KMS-11 (cell line): ENCODE data around the gene PDHB.

Source experiments
- H2AFZ ChIP-seq: fragments of 200-600 bp; sonication (generic); 2 replicates; pipeline ENCODE4 v1.6.1; 2016; ENCODE audit warnings: antibody characterized with exemption, mixed run types, low read depth
- H3K27ac ChIP-seq: fragments of 200-600 bp; sonication (generic); 2 replicates; pipeline ENCODE4 v1.6.1; 2016; ENCODE audit warnings: mild to moderate bottlenecking, mixed run types
- H3K27me3 ChIP-seq: fragments of 200-600 bp; sonication (generic); 2 replicates; pipeline ENCODE4 v1.6.1; 2017; ENCODE audit warnings: mild to moderate bottlenecking, low read depth, mixed run types, moderate library complexity; ENCODE audit not compliant: insufficient read depth
- H3K36me3 ChIP-seq: fragments of 200-600 bp; sonication (generic); 2 replicates; pipeline ENCODE4 v1.6.1; 2017; ENCODE audit warnings: mild to moderate bottlenecking, mixed run types; ENCODE audit not compliant: insufficient read depth
- H3K4me1 ChIP-seq: fragments of 200-600 bp; sonication (generic); 2 replicates; pipeline ENCODE4 v1.6.1; 2016; ENCODE audit warnings: mild to moderate bottlenecking, low read depth, mixed run types; ENCODE audit not compliant: poor library complexity, severe bottlenecking
- H3K4me2 ChIP-seq: fragments of 200-600 bp; sonication (generic); 2 replicates; pipeline ENCODE4 v1.7.0; 2016; ENCODE audit warnings: mild to moderate bottlenecking, mixed run types
- H3K4me3 ChIP-seq: fragments of 200-600 bp; sonication (generic); IDR thresholded peaks from 2 replicates; pipeline ENCODE4 v1.6.1; 2017; ENCODE audit warnings: low read depth, low read length, mixed read lengths; ENCODE audit not compliant: insufficient read depth
- H3K79me2 ChIP-seq: fragments of 200-600 bp; sonication (generic); 2 replicates; pipeline ENCODE4 v1.6.1; 2016; ENCODE audit warnings: low read depth, mixed run types; ENCODE audit not compliant: insufficient read depth
- H3K9ac ChIP-seq: fragments of 200-600 bp; sonication (generic); 2 replicates; pipeline ENCODE4 v1.6.1; 2016; ENCODE audit warnings: mild to moderate bottlenecking, mixed run types
- H4K20me1 ChIP-seq: fragments of 200-600 bp; sonication (generic); 2 replicates; pipeline ENCODE4 v1.6.1; 2016; ENCODE audit warnings: mild to moderate bottlenecking, mixed run types; ENCODE audit not compliant: insufficient read depth
- TF ChIP-seq, protein P1 (sequence below): fragments of 200-600 bp; sonication (generic); conservative IDR thresholded peaks from 2 replicates; pipeline ENCODE4 v1.6.1; 2017; ENCODE audit warnings: low read depth, mild to moderate bottlenecking, antibody characterized with exemption, low read length, moderate library complexity, mixed read lengths

PDHB gene

DNA sequence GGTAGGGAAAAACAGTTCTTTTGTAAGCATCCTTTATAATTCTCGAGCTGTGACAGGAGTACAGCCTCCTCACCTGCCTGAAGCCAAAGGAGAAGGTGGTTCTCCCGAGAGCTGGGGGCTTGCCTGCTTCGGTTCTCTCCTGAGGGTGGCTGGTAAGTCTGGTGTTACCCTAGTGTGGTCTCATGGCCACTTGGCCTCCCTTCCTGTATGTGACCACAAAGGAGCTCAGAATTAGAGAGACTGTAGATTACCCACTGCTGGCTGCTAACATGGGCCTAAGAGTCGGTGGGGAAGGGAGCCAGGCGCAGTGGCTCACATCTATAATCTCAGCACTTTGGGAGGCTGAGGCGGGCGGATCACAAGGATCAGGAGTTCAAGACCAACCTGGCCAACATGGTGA lies 12.6 kb downstream of the PDHB start:
- Histone ChIP-seq H3K27ac (no peak overlapping the region), H4K20me1 (no peaks in the 10 kb centered on the region)

DNA sequence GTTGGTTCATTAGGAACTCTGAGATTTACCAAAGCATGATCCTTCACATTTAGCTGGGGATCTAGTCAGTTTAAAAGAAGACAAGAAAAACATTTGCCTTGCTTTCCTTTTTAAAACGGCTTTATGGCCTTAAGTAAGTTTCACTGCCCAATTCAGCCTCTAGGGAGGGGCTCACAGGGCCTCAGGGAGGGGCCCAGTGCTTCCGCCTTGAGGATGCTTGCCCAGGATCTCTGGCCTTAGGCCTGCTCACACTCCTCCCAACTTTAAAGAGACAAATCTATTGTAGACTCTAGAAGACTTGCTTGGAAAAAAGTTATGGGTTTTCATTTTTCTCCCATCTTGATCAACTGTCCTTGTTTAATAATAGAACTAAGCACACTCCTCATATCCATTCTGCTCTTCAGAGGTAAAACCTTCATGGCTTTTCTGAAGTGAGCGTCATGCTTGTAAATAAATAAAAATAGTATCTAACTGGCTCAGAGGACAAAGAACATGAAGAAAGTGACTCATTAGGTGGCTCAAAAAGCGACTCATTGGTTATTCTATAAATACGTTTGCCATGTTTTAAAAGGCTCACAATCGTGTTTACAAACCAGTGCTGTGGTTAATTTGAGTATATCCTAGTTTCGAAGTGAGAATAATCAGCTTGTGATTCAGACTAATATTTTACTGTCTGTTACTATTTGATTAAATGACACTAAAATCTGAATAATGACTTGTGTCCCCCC lies 13.7 kb downstream of the PDHB start:
- TF ChIP-seq, protein P1, sequence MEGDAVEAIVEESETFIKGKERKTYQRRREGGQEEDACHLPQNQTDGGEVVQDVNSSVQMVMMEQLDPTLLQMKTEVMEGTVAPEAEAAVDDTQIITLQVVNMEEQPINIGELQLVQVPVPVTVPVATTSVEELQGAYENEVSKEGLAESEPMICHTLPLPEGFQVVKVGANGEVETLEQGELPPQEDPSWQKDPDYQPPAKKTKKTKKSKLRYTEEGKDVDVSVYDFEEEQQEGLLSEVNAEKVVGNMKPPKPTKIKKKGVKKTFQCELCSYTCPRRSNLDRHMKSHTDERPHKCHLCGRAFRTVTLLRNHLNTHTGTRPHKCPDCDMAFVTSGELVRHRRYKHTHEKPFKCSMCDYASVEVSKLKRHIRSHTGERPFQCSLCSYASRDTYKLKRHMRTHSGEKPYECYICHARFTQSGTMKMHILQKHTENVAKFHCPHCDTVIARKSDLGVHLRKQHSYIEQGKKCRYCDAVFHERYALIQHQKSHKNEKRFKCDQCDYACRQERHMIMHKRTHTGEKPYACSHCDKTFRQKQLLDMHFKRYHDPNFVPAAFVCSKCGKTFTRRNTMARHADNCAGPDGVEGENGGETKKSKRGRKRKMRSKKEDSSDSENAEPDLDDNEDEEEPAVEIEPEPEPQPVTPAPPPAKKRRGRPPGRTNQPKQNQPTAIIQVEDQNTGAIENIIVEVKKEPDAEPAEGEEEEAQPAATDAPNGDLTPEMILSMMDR: no peak
- H3K36me3 ChIP-seq: no peaks in the 10 kb centered on the region
- H3K4me2 ChIP-seq: no peak overlapping the region
- no peaks in the 10 kb centered on the region for H4K20me1 ChIP-seq
- no peaks in the 10 kb centered on the region for H3K27me3 ChIP-seq
- H2AFZ ChIP-seq: no peak overlapping the region
- H3K4me3 ChIP-seq: no peak overlapping the region
- H3K79me2 ChIP-seq: no peaks in the 10 kb centered on the region
- no peaks in the 10 kb centered on the region for H3K4me1 ChIP-seq
- no peak overlapping the region for H3K9ac ChIP-seq
- H3K27ac ChIP-seq: no peak overlapping the region

More for the DNA sequence above, 12.6 kb downstream of the PDHB start:
- H3K36me3 ChIP-seq: no peaks in the 10 kb centered on the region
- no peaks in the 10 kb centered on the region for H3K4me1 ChIP-seq
- H2AFZ ChIP-seq: no peak overlapping the region
- H3K9ac ChIP-seq: no peak overlapping the region
- no peaks in the 10 kb centered on the region for H3K27me3 ChIP-seq
- TF ChIP-seq, protein P1: no peak
- no peaks in the 10 kb centered on the region for H3K79me2 ChIP-seq
- no peak overlapping the region for H3K4me3 ChIP-seq
- H3K4me2 ChIP-seq: no peak overlapping the region

DNA sequence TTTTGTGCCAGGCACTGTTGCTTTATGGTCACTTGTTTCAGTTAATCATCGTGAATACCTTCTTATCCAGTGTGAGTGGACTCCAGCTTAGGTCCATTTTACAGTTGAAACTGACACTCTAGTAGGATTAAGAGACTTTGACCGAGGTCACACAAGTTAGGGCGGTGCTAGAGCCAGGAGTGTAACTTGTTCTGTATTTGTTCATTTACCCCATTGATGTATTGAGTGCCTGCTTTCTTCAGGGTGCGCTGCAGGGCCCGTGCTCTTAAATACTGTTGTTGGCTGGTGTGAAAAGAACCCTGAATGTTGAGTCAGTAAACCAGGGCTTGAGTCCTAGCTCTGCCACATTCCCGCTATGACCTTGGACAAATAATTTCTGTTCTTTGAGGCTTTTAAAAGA lies 15.4 kb downstream of the PDHB start:
- Histone ChIP-seq H3K4me1 (no peaks in the 10 kb centered on the region), H2AFZ (no peak overlapping the region), H3K4me3 (no peak overlapping the region), H4K20me1 (no peaks in the 10 kb centered on the region), H3K4me2 (no peak overlapping the region), H3K79me2 (no peaks in the 10 kb centered on the region), H3K9ac (no peak overlapping the region), H3K36me3 (no peaks in the 10 kb centered on the region), H3K27ac (no peak overlapping the region), H3K27me3 (no peaks in the 10 kb centered on the region)
- TF ChIP-seq, protein P1: no peak

DNA sequence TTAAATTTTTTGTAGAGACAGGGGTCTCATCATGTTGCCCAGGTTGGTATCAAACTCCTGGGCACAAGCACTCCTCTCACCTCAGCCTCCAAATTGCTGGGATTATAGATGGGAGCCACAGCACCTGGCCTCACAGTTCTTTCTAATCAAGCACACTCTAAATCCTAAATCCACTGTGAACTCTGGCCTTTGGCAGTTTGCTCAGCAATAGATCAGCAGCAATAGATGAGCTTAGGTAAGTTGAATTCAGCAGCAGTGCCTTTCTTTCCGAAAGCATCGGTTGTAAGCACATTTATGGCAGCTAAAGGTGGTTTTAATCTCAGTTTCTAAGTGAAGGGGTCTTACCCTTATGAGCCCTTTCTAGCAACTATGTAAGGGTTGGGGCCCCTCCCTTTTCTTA lies 16.6 kb downstream of the PDHB start:
- Histone ChIP-seq H4K20me1 (no peaks in the 10 kb centered on the region), H3K9ac (no peak overlapping the region), H3K36me3 (no peaks in the 10 kb centered on the region), H3K27ac (no peak overlapping the region), H3K27me3 (no peaks in the 10 kb centered on the region), H3K4me3 (no peak overlapping the region), H3K4me2 (no peak overlapping the region), H2AFZ (no peak overlapping the region), H3K79me2 (no peaks in the 10 kb centered on the region), H3K4me1 (no peaks in the 10 kb centered on the region)
- TF ChIP-seq, protein P1: no peak
